GM23338 (cell line): Measurements from ENCODE around the gene SRSF9. TPM values are rescaled to one million over a fixed set of nuclear protein-coding genes. Genes with fewer than 3 reads are reported as not detected.

ENCODE experiments used
- ATAC-seq: fragments of 200-7000 bp; cut with Tn5 transposase; 3 replicates; pipeline ENCODE4 v1.9.1; 2020
- DNase-seq: peaks from one replicate; pipeline ENCODE4 v3.0.0-alpha.2; 2015; ENCODE audit warnings: low spot score
- H2AFZ ChIP-seq: fragments of 200-600 bp; sonication (generic); 2 replicates; pipeline ENCODE4 v1.8.0; 2016; ENCODE audit warnings: antibody characterized with exemption, mild to moderate bottlenecking, moderate library complexity
- H3F3A ChIP-seq: fragments of 200-600 bp; sonication (generic); replicated peaks from 2 replicates; pipeline ENCODE4 v1.8.0; 2017; ENCODE audit warnings: antibody characterized with exemption, mixed run types, low read depth
- H3K27ac ChIP-seq: fragments of 200-600 bp; sonication (generic); 2 replicates; pipeline ENCODE4 v1.6.1; 2016; ENCODE audit warnings: low read depth
- H3K27me3 ChIP-seq: fragments of 200-600 bp; sonication (generic); 2 replicates; pipeline ENCODE4 v1.8.0; 2016; ENCODE audit warnings: mild to moderate bottlenecking, mixed run types, moderate library complexity; ENCODE audit not compliant: insufficient read depth
- H3K36me3 ChIP-seq: fragments of 200-600 bp; sonication (generic); 2 replicates; pipeline ENCODE4 v1.8.0; 2016; ENCODE audit warnings: mild to moderate bottlenecking; ENCODE audit not compliant: insufficient read depth
- H3K4me1 ChIP-seq: fragments of 200-600 bp; sonication (generic); 2 replicates; pipeline ENCODE4 v1.8.0; 2016; ENCODE audit warnings: mild to moderate bottlenecking, moderate library complexity; ENCODE audit not compliant: insufficient read depth
- H3K4me2 ChIP-seq: fragments of 200-600 bp; sonication (generic); 2 replicates; pipeline ENCODE4 v1.7.1; 2017; ENCODE audit warnings: mixed run types
- H3K4me3 ChIP-seq: fragments of 200-600 bp; sonication (generic); 2 replicates; pipeline ENCODE4 v1.6.1; 2016; ENCODE audit warnings: mixed run types
- H3K79me2 ChIP-seq: fragments of 200-600 bp; sonication (generic); replicated peaks from 2 replicates; pipeline ENCODE4 v1.8.0; 2017; ENCODE audit warnings: mild to moderate bottlenecking; ENCODE audit not compliant: insufficient read depth
- H3K9me2 ChIP-seq: fragments of 200-600 bp; sonication (generic); 2 replicates; pipeline ENCODE4 v1.8.0; 2017; ENCODE audit not compliant: insufficient read depth
- H4K20me1 ChIP-seq: fragments of 200-600 bp; sonication (generic); replicated peaks from 2 replicates; pipeline ENCODE4 v1.8.0; 2017; ENCODE audit warnings: mild to moderate bottlenecking; ENCODE audit not compliant: insufficient read depth
- H3K27ac Mint-ChIP-seq: 2 replicates; pipeline ENCODE4 v1.8.0; 2020; ENCODE audit warnings: inconsistent platforms, mild to moderate bottlenecking, moderate library complexity, mixed read lengths
- H3K27me3 Mint-ChIP-seq: 3 replicates; pipeline ENCODE4 v1.8.0; 2022; ENCODE audit warnings: low read depth, mild to moderate bottlenecking, moderate library complexity, mixed read lengths, inconsistent platforms; ENCODE audit not compliant: insufficient read depth, poor library complexity
- H3K36me3 Mint-ChIP-seq: 3 replicates; pipeline ENCODE4 v1.8.0; 2021; ENCODE audit warnings: low read depth, mild to moderate bottlenecking, inconsistent platforms, moderate library complexity, mixed read lengths
- H3K4me1 Mint-ChIP-seq: 3 replicates; pipeline ENCODE4 v1.8.0; 2020; ENCODE audit warnings: mild to moderate bottlenecking, inconsistent platforms, mixed read lengths
- H3K4me3 Mint-ChIP-seq: 3 replicates; pipeline ENCODE4 v1.8.0; 2021; ENCODE audit warnings: moderate library complexity, mild to moderate bottlenecking, inconsistent platforms, mixed read lengths
- H3K9me3 Mint-ChIP-seq: 3 replicates; pipeline ENCODE4 v1.8.0; 2020; ENCODE audit warnings: moderate library complexity, mild to moderate bottlenecking, inconsistent platforms, mixed read lengths
- CREB1 ChIP-seq: fragments of 250-450 bp; sonication (Bioruptor Pico); IDR thresholded peaks from 2 replicates; pipeline ENCODE4 v1.5.0; 2020; ENCODE audit warnings: low read depth, mild to moderate bottlenecking, moderate library complexity
- CTCF ChIP-seq, 2 experiments: fragments of 200-600 bp in 1 of 2; sonication (generic) in 1 of 2; conservative IDR thresholded peaks; 2 replicates each; pipeline versions ENCODE4 v1.5.1 to v1.6.1; 2016 to 2017; ENCODE audit warnings: antibody characterized with exemption in 2 of 2, low read depth in 2 of 2, mild to moderate bottlenecking in 2 of 2, moderate library complexity in 1 of 2
- ETS1 ChIP-seq: IDR thresholded peaks from 2 replicates; pipeline ENCODE4 v1.6.1; 2016; ENCODE audit warnings: antibody characterized with exemption
- EZH2 ChIP-seq: fragments of 200-600 bp; sonication (generic); IDR thresholded peaks from one replicate; pipeline ENCODE4 v1.8.0; 2017; ENCODE audit warnings: antibody characterized with exemption, mild to moderate bottlenecking, low read depth; ENCODE audit not compliant: unreplicated experiment
- EZH2phosphoT487 ChIP-seq: fragments of 200-600 bp; sonication (generic); IDR thresholded peaks from one replicate; pipeline ENCODE4 v1.8.1; 2018; ENCODE audit warnings: antibody characterized with exemption; ENCODE audit not compliant: unreplicated experiment
- JUNB ChIP-seq: IDR thresholded peaks from one replicate; pipeline ENCODE4 v1.6.1; 2016; ENCODE audit warnings: antibody characterized with exemption; ENCODE audit not compliant: unreplicated experiment
- NANOG ChIP-seq: IDR thresholded peaks from 2 replicates; pipeline ENCODE4 v1.6.1; 2016; ENCODE audit warnings: antibody characterized with exemption, borderline replicate concordance
- POLR2AphosphoS5 ChIP-seq: IDR thresholded peaks from 2 replicates; pipeline ENCODE4 v1.6.1; 2016; ENCODE audit warnings: antibody characterized with exemption, low read depth
- REST ChIP-seq: IDR thresholded peaks from one replicate; pipeline ENCODE4 v1.6.1; 2018; ENCODE audit warnings: antibody characterized with exemption; ENCODE audit not compliant: unreplicated experiment
- STAT1 ChIP-seq: IDR thresholded peaks from one replicate; pipeline ENCODE4 v1.6.1; 2016; ENCODE audit warnings: antibody characterized with exemption; ENCODE audit not compliant: unreplicated experiment
- ZNF114 ChIP-seq: fragments of 250-450 bp; sonication (Bioruptor Pico); IDR thresholded peaks from 2 replicates; pipeline ENCODE4 v1.5.0; 2020; ENCODE audit warnings: mild to moderate bottlenecking, moderate library complexity
- ZNF331 ChIP-seq: fragments of 250-450 bp; sonication (Bioruptor Pico); IDR thresholded peaks from 2 replicates; pipeline ENCODE4 v1.5.0; 2020; ENCODE audit warnings: low read depth, mild to moderate bottlenecking, moderate library complexity
- ZNF462 ChIP-seq: fragments of 250-450 bp; sonication (Bioruptor Pico); IDR thresholded peaks from 2 replicates; pipeline ENCODE4 v1.5.0; 2020; ENCODE audit warnings: mild to moderate bottlenecking, moderate library complexity
- polyA plus RNA-seq: library from polyadenylated mRNA; unstranded; fragments of >200 nt; fragmentation: Nextera tagmentation; extraction: Ambion mirVana; gene quantifications from 2 replicates; pipeline ENCODE4 v1.2.1, GENCODE V29; 2016
- total RNA-seq: library from RNA; depleted of rRNA; stranded (reverse); fragments of >200 nt; shearing (Covaris generic); gene quantifications from 2 replicates; pipeline ENCODE4 v1.2.3, GENCODE V29; 2014

The SRSF9 gene
- total and polyA plus RNA-seq, 2 experiments from 2014 or later: 250 to 481 TPM

GRCh38 chr12:120504587-120504986 is 35.0 kb upstream of the SRSF9 start:
- Histone ChIP-seq H4K20me1 (no peaks in the 10 kb centered on the region; the same call in 1 of the 2 replicates), H3K36me3 (peaks cover 20% of the 10 kb centered on the region), H3K27me3 (no peaks in the 10 kb centered on the region), H3K4me3 (0 out of 2 replicates have a peak overlapping the region, but pooled peaks have one; percentile 2), H3F3A (peaks cover 13% of the 10 kb centered on the region; the same call in 1 of the 2 replicates), H3K79me2 (no peaks in the 10 kb centered on the region), H3K9me2 (no peaks in the 10 kb centered on the region), H3K4me1 (peaks cover 15% of the 10 kb centered on the region), H3K4me2 (peak overlapping the region; percentile 19), H3K27ac (peak overlapping the region; percentile 61; the same call in 1 of the 2 replicates), H2AFZ (no peak overlapping the region)
- Mint-ChIP-seq H3K27me3 (peaks cover 9% of the 10 kb centered on the region), H3K36me3 (peaks cover 53% of the 10 kb centered on the region), H3K4me3 (no peak overlapping the region), H3K4me1 (peaks cover 14% of the 10 kb centered on the region), H3K27ac (peak overlapping the region; percentile 84), H3K9me3 (no peaks in the 10 kb centered on the region)
- TF ChIP-seq ETS1 (no peak), STAT1 (no peak), CREB1 (CRISPR knock-in tag) (no peak), EZH2 (no peak), REST (no peak), ZNF114 (no peak), ZNF331 (CRISPR knock-in tag) (no peak), ZNF462 (no peak), JUNB (no peak), NANOG (no peak), CTCF (conservative IDR thresholded peaks at IDR 0.05; ENCODE audit: low read depth in 2 of 2) (no peak), EZH2phosphoT487 (no peak), POLR2AphosphoS5 (no peak)
- ATAC-seq (peak; percentile 87), DNase-seq (peak; percentile 37)
